Loucy (cell line): Measurements from ENCODE around the gene TNFRSF11A.

Source experiments
- H2AFZ ChIP-seq: fragments of 200-600 bp; sonication (generic); 2 replicates; pipeline ENCODE4 v1.6.0; 2016; ENCODE audit warnings: antibody characterized with exemption, mild to moderate bottlenecking, low read length, moderate library complexity
- H3F3A ChIP-seq: fragments of 200-600 bp; 2 replicates; pipeline ENCODE4 v1.6.0; 2016; ENCODE audit warnings: antibody characterized with exemption, low read depth, mild to moderate bottlenecking
- H3K27me3 ChIP-seq: fragments of 200-600 bp; sonication (generic); 2 replicates; pipeline ENCODE4 v1.6.1; 2014; ENCODE audit warnings: low read length, mild to moderate bottlenecking; ENCODE audit not compliant: insufficient read depth, poor library complexity, severe bottlenecking
- H3K36me3 ChIP-seq: fragments of 200-600 bp; sonication (generic); 2 replicates; pipeline ENCODE4 v1.6.1; 2016; ENCODE audit warnings: low read length; ENCODE audit not compliant: insufficient read depth
- H3K4me1 ChIP-seq: fragments of 200-600 bp; sonication (generic); 2 replicates; pipeline ENCODE4 v1.5.1; 2014; ENCODE audit warnings: low read length, mild to moderate bottlenecking; ENCODE audit not compliant: insufficient read depth, poor library complexity, severe bottlenecking
- H3K4me2 ChIP-seq: fragments of 200-600 bp; sonication (generic); 2 replicates; pipeline ENCODE4 v1.6.0; 2014; ENCODE audit warnings: antibody characterized with exemption, low read length, low read depth, mild to moderate bottlenecking; ENCODE audit not compliant: poor library complexity, severe bottlenecking
- H3K4me3 ChIP-seq: fragments of 200-600 bp; sonication (generic); 2 replicates; pipeline ENCODE4 v1.5.1; 2014; ENCODE audit warnings: low read length, mild to moderate bottlenecking, mixed read lengths; ENCODE audit not compliant: poor library complexity, severe bottlenecking
- H3K79me2 ChIP-seq: fragments of 200-600 bp; sonication (generic); 2 replicates; pipeline ENCODE4 v1.6.1; 2014; ENCODE audit warnings: low read length; ENCODE audit not compliant: insufficient read depth
- H3K9ac ChIP-seq: fragments of 200-600 bp; sonication (generic); 2 replicates; pipeline ENCODE4 v1.6.0; 2014; ENCODE audit warnings: mild to moderate bottlenecking, low read depth, low read length, moderate library complexity; ENCODE audit not compliant: poor library complexity, severe bottlenecking
- H3K9me2 ChIP-seq: fragments of 200-600 bp; sonication (generic); replicated peaks from 2 replicates; pipeline ENCODE4 v1.6.1; 2016; ENCODE audit warnings: low read depth, low read length, mixed read lengths
- H3K9me3 ChIP-seq: fragments of 200-600 bp; sonication (generic); 2 replicates; pipeline ENCODE4 v1.6.1; 2014; ENCODE audit warnings: mild to moderate bottlenecking, antibody characterized with exemption, low read length, low read depth; ENCODE audit not compliant: insufficient read depth
- H4K20me1 ChIP-seq: fragments of 200-600 bp; sonication (generic); 2 replicates; pipeline ENCODE4 v1.6.0; 2014; ENCODE audit warnings: antibody characterized with exemption, low read length, mild to moderate bottlenecking; ENCODE audit not compliant: insufficient read depth, poor library complexity, severe bottlenecking
- EZH2phosphoT487 ChIP-seq: fragments of 200-600 bp; IDR thresholded peaks from 2 replicates; pipeline ENCODE4 v1.6.1; 2018; ENCODE audit warnings: antibody characterized with exemption, mild to moderate bottlenecking, moderate library complexity, borderline replicate concordance
- TF ChIP-seq, protein P1 (sequence below): fragments of 200-600 bp; sonication (generic); conservative IDR thresholded peaks from 2 replicates; pipeline ENCODE4 v1.5.1; 2014; ENCODE audit warnings: mild to moderate bottlenecking, antibody characterized with exemption, low read length

Gene TNFRSF11A

DNA sequence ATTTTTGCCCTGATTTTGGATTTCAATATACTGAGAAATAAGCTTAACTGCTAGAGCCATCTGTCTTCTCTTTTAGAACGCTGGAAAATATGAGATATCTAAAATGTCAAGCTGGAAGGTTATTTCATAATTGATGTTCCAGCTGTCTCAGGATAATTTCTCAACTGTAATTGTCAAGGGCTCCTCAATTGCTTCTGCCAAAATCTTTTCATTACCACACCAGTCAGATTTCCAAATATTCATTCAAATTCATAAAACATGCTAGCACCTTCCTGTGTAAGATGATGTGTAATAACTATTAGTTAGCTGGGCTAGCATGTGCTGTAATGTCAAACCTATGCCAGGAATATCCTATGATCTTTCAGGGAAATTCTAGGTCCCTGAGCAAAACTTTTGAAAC lies 88.1 kb downstream of the TNFRSF11A start:
- Histone ChIP-seq H3F3A (no peaks in the 10 kb centered on the region), H3K79me2 (no peaks in the 10 kb centered on the region), H3K27me3 (no peaks in the 10 kb centered on the region), H3K9ac (no peak overlapping the region), H3K4me1 (peaks cover 5% of the 10 kb centered on the region), H2AFZ (no peak overlapping the region), H3K9me2 (no peaks in the 10 kb centered on the region), H3K4me2 (no peak overlapping the region), H4K20me1 (no peaks in the 10 kb centered on the region), H3K9me3 (no peaks in the 10 kb centered on the region), H3K36me3 (no peaks in the 10 kb centered on the region), H3K4me3 (no peak overlapping the region)
- no peak for TF ChIP-seq EZH2phosphoT487
- TF ChIP-seq, protein P1, sequence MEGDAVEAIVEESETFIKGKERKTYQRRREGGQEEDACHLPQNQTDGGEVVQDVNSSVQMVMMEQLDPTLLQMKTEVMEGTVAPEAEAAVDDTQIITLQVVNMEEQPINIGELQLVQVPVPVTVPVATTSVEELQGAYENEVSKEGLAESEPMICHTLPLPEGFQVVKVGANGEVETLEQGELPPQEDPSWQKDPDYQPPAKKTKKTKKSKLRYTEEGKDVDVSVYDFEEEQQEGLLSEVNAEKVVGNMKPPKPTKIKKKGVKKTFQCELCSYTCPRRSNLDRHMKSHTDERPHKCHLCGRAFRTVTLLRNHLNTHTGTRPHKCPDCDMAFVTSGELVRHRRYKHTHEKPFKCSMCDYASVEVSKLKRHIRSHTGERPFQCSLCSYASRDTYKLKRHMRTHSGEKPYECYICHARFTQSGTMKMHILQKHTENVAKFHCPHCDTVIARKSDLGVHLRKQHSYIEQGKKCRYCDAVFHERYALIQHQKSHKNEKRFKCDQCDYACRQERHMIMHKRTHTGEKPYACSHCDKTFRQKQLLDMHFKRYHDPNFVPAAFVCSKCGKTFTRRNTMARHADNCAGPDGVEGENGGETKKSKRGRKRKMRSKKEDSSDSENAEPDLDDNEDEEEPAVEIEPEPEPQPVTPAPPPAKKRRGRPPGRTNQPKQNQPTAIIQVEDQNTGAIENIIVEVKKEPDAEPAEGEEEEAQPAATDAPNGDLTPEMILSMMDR: no peak

DNA sequence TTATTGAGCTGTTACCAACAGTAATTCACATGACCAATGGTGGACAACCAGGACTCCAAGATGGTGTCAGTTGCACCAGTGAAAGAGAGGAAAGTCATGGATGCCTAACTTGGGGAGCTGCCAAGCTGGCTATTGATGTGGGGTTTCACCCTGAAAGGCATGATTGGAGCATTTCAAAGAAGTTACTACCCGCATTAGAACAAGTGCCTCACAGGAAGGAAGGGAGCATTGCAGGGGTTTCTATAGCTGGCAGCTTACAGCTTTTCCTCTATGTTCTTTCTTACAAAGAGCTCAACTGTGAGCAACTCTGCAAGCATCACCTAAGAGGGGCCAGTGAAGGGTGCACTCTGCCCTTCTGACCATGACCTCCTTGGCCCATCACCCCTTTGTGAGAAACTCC lies 93.1 kb downstream of the TNFRSF11A start:
- H3K9me3 ChIP-seq: no peaks in the 10 kb centered on the region
- no peak overlapping the region for H3K9ac ChIP-seq
- TF ChIP-seq, protein P1: no peak
- TF ChIP-seq EZH2phosphoT487: no peak
- no peaks in the 10 kb centered on the region for H3K27me3 ChIP-seq
- H3K4me1 ChIP-seq: peaks cover 34% of the 10 kb centered on the region
- H3F3A ChIP-seq: no peaks in the 10 kb centered on the region
- H4K20me1 ChIP-seq: no peaks in the 10 kb centered on the region
- no peaks in the 10 kb centered on the region for H3K9me2 ChIP-seq
- peak overlapping the region; percentile 10 for H3K4me3 ChIP-seq
- H3K79me2 ChIP-seq: no peaks in the 10 kb centered on the region
- peak overlapping the region; percentile 41 for H3K4me2 ChIP-seq
- peak overlapping the region; percentile 65 for H2AFZ ChIP-seq
- no peaks in the 10 kb centered on the region for H3K36me3 ChIP-seq

DNA sequence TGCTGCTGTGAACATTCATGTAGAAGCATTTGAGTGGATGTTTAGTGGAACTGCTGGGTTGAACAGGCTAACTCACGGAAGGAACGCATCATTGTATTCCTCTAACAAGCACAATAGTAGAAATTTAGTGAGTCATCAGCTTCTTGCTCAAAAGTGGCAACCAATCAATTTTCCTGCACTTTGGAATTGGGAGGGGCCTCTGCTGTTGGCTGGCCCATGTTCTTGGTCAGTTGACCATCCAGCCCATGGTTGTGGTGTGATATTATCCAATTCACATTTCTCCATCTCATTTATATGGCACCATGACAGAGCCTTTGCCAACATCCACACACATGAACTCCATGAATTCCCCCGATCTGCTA lies 95.0 kb downstream of the TNFRSF11A start:
- Histone ChIP-seq H3K36me3 (no peaks in the 10 kb centered on the region), H3K4me3 (peak overlapping the region; percentile 63), H3K9ac (peak overlapping the region; percentile 61), H3K9me2 (no peaks in the 10 kb centered on the region), H3K9me3 (no peaks in the 10 kb centered on the region), H3K4me1 (peaks cover 34% of the 10 kb centered on the region), H3K79me2 (no peaks in the 10 kb centered on the region), H3K27me3 (no peaks in the 10 kb centered on the region), H3K4me2 (peak overlapping the region; percentile 74), H2AFZ (peak overlapping the region; percentile 88), H4K20me1 (no peaks in the 10 kb centered on the region), H3F3A (no peaks in the 10 kb centered on the region)
- TF ChIP-seq, protein P1: no peak
